Ishikawa (cell line): ENCODE results near the gene MACROD2.

Experiments used
- CEBPB ChIP-seq: IDR thresholded peaks from 2 replicates; pipeline ENCODE4 v1.6.1; 2012
- CREB1 ChIP-seq: IDR thresholded peaks from 2 replicates; pipeline ENCODE4 v1.6.1; 2012; ENCODE audit warnings: low read depth
- EGR1 ChIP-seq: IDR thresholded peaks from 2 replicates; pipeline ENCODE4 v1.6.1; 2012
- EP300 ChIP-seq: IDR thresholded peaks from 2 replicates; pipeline ENCODE4 v1.6.1; 2012; ENCODE audit warnings: borderline replicate concordance
- FOXM1 ChIP-seq: IDR thresholded peaks from 2 replicates; pipeline ENCODE4 v1.6.1; 2012; ENCODE audit warnings: low read depth, borderline replicate concordance
- NFIC ChIP-seq: IDR thresholded peaks from 2 replicates; pipeline ENCODE4 v1.6.1; 2012
- RAD21 ChIP-seq: IDR thresholded peaks from 2 replicates; pipeline ENCODE4 v1.6.1; 2012; ENCODE audit warnings: low read depth
- TAF1 ChIP-seq: IDR thresholded peaks from 2 replicates; pipeline ENCODE4 v1.6.1; 2012; ENCODE audit warnings: low read depth, mild to moderate bottlenecking
- TCF12 ChIP-seq: IDR thresholded peaks from 2 replicates; pipeline ENCODE4 v1.6.1; 2012; ENCODE audit warnings: low read depth
- TEAD4 ChIP-seq: IDR thresholded peaks from 2 replicates; pipeline ENCODE4 v1.6.1; 2012
- YY1 ChIP-seq: IDR thresholded peaks from 2 replicates; pipeline ENCODE4 v1.6.1; 2012; ENCODE audit warnings: low read depth
- ZBTB7A ChIP-seq: IDR thresholded peaks from 2 replicates; pipeline ENCODE4 v1.6.1; 2012; ENCODE audit warnings: low read depth
- TF ChIP-seq, protein P1 (sequence below): IDR thresholded peaks from 2 replicates; pipeline ENCODE4 v1.6.1; 2012; ENCODE audit warnings: low read depth, mild to moderate bottlenecking
- TF ChIP-seq, protein P2 (sequence below): IDR thresholded peaks from 2 replicates; pipeline ENCODE4 v1.6.1; 2012
- TF ChIP-seq, protein P3 (sequence below): IDR thresholded peaks from 2 replicates; pipeline ENCODE4 v1.6.1; 2012

The MACROD2 gene

DNA sequence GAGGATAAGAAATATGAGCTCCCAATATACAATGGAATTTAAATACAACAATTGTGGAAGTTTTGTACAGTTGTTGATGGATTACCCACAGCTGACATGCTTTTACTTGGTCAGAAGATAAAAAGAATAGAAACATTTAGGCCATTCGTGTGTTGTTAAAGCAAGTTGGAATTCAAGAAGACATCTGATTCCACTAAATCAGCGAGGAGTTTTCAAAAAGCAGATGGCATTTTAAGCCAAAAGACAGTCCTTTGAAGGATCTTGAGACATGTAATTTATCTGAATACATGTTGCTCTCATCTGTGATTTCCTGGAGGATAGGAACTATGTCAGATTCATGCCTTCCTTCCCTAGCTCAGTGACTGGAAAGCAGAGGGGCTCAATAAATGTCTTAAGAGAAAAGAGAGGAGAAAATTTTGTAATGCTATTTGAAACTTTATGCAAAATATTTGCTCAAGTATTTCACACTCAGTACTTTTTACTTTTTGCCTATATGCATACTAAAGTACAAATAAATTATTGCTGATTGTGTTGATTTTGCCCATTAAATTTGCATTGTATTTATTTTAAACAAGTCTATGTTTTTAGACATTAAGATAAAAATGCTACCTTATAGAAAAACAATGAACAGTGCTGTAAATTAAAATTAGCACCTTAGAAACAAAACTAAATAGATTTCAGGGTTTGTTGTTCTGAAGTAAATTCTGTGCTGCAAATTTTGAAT, 1075.9 kb downstream of the MACROD2 start:
- TF ChIP-seq EGR1 (no peak), CEBPB (no peak), RAD21 (no peak), CREB1 (no peak), TCF12 (no peak), YY1 (no peak), EP300 (no peak), NFIC (no peak), FOXM1 (no peak)
- TF ChIP-seq, protein P1, sequence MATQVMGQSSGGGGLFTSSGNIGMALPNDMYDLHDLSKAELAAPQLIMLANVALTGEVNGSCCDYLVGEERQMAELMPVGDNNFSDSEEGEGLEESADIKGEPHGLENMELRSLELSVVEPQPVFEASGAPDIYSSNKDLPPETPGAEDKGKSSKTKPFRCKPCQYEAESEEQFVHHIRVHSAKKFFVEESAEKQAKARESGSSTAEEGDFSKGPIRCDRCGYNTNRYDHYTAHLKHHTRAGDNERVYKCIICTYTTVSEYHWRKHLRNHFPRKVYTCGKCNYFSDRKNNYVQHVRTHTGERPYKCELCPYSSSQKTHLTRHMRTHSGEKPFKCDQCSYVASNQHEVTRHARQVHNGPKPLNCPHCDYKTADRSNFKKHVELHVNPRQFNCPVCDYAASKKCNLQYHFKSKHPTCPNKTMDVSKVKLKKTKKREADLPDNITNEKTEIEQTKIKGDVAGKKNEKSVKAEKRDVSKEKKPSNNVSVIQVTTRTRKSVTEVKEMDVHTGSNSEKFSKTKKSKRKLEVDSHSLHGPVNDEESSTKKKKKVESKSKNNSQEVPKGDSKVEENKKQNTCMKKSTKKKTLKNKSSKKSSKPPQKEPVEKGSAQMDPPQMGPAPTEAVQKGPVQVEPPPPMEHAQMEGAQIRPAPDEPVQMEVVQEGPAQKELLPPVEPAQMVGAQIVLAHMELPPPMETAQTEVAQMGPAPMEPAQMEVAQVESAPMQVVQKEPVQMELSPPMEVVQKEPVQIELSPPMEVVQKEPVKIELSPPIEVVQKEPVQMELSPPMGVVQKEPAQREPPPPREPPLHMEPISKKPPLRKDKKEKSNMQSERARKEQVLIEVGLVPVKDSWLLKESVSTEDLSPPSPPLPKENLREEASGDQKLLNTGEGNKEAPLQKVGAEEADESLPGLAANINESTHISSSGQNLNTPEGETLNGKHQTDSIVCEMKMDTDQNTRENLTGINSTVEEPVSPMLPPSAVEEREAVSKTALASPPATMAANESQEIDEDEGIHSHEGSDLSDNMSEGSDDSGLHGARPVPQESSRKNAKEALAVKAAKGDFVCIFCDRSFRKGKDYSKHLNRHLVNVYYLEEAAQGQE = no peak

DNA sequence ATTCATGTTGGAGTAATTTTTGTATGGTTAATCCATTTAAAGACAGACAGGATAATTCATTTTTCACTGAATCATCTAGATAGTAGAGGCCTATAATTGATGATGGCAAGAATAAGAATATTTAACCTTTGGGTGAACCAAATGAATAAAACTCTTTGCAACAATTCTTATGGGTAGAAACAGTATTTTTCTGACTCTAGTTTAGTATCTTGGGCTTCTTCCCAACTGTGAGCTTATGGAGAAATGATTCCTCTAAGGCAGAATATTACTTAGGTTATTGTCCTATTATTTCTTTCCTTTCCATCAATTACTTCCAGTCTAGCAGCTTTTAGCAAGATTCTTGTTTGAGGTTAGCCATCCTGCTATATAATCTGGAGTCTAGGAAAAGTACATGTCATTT, 1077.0 kb downstream of the MACROD2 start:
- TF ChIP-seq RAD21 (no peak), TAF1 (no peak), FOXM1 (no peak), EP300 (no peak), NFIC (no peak), YY1 (no peak), ZBTB7A (no peak), EGR1 (no peak), CREB1 (no peak), TCF12 (no peak), TEAD4 (no peak), CEBPB (no peak)
- TF ChIP-seq, protein P2, sequence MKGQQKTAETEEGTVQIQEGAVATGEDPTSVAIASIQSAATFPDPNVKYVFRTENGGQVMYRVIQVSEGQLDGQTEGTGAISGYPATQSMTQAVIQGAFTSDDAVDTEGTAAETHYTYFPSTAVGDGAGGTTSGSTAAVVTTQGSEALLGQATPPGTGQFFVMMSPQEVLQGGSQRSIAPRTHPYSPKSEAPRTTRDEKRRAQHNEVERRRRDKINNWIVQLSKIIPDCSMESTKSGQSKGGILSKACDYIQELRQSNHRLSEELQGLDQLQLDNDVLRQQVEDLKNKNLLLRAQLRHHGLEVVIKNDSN = no peak
- TF ChIP-seq, protein P3, sequence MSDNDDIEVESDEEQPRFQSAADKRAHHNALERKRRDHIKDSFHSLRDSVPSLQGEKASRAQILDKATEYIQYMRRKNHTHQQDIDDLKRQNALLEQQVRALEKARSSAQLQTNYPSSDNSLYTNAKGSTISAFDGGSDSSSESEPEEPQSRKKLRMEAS = no peak
- TF ChIP-seq, protein P1 = no peak

DNA sequence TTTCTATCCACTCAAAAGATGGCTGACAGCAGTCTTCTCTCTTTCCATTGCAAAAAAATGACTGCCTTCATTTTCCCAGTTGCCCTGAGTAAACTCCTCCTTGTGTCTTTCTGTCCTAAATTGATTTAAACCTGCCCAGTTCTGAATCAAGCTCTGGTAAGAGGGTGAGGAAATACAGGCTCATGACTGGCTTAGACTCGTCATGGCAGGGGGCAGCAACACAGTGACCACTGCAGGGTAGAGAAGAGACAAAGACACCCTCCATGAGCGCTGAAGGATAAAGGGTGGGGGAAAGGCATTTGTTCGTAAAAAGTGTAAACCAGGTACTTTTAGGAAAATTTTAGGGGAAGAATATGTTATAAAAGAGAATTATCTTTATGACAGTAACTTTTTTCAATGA, 1080.3 kb downstream of the MACROD2 start:
- no peak for TF ChIP-seq CEBPB
- TF ChIP-seq CREB1 = no peak
- no peak for TF ChIP-seq YY1
- TF ChIP-seq EP300 = no peak
- TF ChIP-seq RAD21 = no peak
- TF ChIP-seq ZBTB7A = no peak
- TF ChIP-seq TEAD4 = no peak
- TF ChIP-seq, protein P2 = no peak
- TF ChIP-seq TAF1 = no peak
- TF ChIP-seq TCF12 = no peak

DNA sequence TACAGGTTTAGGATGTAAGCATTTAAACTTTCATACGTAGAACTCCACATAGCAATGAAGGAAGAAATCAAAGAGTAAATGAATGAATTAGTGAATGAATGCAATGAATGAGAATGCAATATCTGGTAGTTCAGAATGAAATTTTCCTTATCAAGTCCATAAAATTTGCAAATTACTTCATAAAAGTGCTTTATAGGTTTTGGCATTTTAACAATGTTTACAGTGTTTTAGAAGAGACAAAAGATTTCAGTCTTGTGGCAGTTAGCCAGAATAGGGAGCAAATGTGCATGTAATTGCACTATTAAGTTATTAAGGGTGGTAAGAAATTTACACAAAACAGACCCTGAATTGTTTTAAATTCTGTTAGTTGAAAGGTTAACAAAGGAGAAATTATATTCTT, 1081.5 kb downstream of the MACROD2 start:
- TF ChIP-seq, protein P2 = no peak
- TF ChIP-seq CEBPB (no peak), CREB1 (no peak)
- TF ChIP-seq, protein P1 = no peak
